ENCODE measurements around the gene LTBP1. TPM values are rescaled to one million over a fixed set of nuclear protein-coding genes. Genes with fewer than 3 reads are reported as not detected.

Gene LTBP1
- total RNA-seq, 2 donors from 2014 or later, result 0.39 to 0.41 TPM

DNA sequence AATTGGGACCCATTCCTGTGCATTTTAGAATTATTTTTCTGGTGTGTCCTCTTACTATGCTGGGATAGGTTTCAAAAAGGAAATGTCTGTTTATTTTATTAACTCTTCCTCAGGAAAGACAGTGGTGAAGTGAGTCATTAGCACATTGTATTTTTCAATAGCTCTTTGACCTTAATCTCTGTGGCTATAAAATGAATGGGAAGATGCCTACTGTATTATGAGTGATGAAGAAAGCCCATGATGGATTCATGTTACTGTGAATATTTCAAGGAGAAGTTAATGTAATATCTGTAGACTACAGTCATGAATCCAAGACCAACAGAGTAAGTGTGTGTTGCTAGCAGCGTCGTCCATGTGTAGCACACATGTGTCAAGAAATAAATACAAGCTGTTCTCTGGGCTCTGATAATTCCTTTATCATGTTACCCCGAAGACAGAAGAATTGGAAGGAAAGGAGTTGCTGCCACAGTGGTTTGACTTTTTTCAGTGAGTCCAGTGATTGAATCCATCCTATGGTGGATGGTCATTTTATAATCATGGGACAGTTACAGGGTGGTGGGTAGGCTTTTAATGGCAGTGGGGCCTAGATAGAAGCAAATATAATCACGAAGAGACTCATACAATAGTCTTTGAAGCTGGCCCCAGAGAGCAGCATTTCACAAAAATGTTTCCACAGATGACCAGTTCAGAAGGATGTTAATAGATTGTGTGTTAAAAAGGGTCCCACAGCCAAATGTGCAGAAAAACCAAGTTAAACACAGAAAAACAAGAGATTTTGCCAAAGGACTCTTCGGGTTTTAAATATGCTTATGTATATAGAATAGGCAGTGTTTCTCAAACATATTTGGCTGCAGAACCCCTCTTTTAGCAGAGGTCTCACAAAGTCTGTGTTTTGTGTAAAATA lies 290.0 kb downstream of the LTBP1 start:
- no peak for DNase-seq (ENCODE audit: low spot score in 2 of 2)
- H3K36me3 Mint-ChIP-seq, result no peaks in the 10 kb centered on the region
- no peak for ATAC-seq
- no peak overlapping the region for H3K27ac Mint-ChIP-seq
- no peaks in the 10 kb centered on the region for H3K9me3 Mint-ChIP-seq

DNA sequence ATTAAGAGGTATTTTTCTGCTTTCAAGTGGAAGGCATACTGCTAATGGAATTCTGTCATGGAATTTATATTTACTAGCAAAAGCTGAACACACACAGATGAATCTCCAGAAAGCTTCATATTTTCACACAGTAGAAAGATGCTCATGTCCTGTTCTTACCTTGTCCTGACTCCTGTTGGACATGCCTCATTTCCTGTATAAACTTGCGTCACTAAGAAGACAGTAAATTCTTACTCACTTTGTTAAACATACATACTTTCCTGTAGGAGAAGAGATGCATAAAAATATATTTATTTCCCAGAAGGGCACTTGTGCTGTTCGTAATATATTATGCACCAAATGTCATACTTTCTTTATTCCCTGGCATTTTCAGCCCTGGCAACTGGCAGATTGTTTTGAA lies 291.4 kb downstream of the LTBP1 start:
- no peak for DNase-seq (ENCODE audit: low spot score in 2 of 2)
- Mint-ChIP-seq H3K36me3 (no peaks in the 10 kb centered on the region), H3K9me3 (no peaks in the 10 kb centered on the region), H3K27ac (no peak overlapping the region)
- no peak for ATAC-seq

DNA sequence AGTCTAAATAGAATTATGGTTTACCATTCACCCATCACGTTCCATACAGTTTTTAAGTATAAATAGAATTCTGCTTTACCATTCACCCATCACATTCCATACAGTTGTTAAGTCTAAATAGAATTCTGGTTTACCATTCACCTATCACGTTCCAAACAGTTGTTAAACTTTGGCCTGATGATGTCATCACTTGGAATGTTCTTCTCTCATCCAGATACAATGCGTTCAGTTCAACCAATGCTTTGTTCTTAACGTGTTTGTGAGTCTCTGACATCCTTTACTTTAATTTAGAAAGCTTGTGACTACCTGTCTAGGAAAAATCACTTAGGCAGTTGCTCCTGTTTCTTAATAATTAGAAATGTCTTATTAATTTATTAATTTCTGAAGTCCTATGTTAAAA lies 293.4 kb downstream of the LTBP1 start:
- no peaks in the 10 kb centered on the region for H3K9me3 Mint-ChIP-seq
- DNase-seq (ENCODE audit: low spot score in 2 of 2) (no peak), ATAC-seq (no peak)
- no peak overlapping the region for H3K27ac Mint-ChIP-seq
- no peaks in the 10 kb centered on the region for H3K36me3 Mint-ChIP-seq

DNA sequence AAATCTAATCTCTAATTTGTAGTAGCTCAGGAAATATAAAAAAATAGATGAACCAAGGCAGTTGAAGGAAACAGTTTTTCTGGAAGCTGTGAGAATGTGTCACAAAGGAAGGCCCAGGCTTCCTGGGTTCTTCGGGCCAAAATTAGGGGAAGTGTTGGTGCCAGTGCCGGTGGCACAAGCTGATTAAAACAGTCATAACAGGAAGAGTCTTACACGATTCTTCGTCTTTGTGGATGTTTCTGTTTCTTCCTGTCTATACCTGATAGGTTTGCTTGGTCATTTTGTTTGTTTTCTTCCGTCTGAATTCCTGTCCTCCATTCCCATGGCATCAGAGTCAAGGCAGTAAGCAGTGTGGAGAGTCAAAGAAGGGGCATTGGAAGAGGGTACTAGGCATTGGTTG lies 294.3 kb downstream of the LTBP1 start:
- H3K27ac Mint-ChIP-seq, result no peak overlapping the region
- no peak for ATAC-seq

DNA sequence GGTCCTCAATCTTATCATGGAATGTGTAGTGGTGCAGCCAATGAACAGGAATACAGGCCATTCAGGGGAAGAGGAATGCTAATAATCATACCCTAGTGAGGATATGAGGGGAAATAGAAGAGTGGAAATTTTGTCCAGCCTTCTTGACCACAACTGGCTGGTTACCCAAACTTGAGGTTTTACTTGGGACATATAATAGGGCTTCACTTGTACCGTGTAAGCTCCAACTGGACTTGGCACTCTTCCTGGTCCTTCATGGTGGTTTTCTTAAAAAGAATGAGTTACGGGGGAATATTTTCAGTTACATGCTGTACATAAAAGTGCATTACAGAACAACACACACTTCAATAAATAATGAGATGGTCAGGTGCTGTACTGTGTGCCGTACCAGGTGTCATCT lies 294.8 kb downstream of the LTBP1 start:
- DNase-seq (ENCODE audit: low spot score in 2 of 2) (no peak), ATAC-seq (no peak)
- no peaks in the 10 kb centered on the region for H3K36me3 Mint-ChIP-seq
- no peak overlapping the region for H3K27ac Mint-ChIP-seq
- H3K9me3 Mint-ChIP-seq, result no peaks in the 10 kb centered on the region

More for the DNA sequence above, 294.3 kb downstream of the LTBP1 start:
- DNase-seq (ENCODE audit: low spot score in 2 of 2), result no peak
- no peaks in the 10 kb centered on the region for H3K36me3 Mint-ChIP-seq
- H3K9me3 Mint-ChIP-seq, result no peaks in the 10 kb centered on the region

DNA sequence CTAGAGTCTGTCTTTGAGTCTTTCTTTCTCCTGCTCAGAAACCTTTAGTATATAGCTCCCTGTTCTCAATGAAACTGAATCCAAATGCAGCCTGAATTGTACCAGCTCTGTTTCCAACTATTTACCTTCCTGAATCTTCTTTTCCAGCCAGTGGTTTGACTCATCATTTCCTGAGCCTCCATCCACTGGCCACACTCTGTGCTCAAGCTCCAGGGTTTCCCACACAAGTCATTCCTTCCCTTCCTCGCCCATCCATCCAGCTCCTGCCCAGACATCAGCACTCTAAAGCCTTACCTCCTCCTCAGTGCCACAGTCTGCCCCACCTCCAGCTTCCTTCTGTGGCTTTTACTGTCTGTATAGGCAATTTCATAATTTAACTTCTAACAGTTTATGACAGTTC lies 296.1 kb downstream of the LTBP1 start:
- no peaks in the 10 kb centered on the region for H3K9me3 Mint-ChIP-seq
- DNase-seq (ENCODE audit: low spot score in 2 of 2), result no peak
- ATAC-seq, result peak in 1 of 2 donors; percentile 16
- H3K27ac Mint-ChIP-seq, result no peak overlapping the region
- H3K36me3 Mint-ChIP-seq, result no peaks in the 10 kb centered on the region

DNA sequence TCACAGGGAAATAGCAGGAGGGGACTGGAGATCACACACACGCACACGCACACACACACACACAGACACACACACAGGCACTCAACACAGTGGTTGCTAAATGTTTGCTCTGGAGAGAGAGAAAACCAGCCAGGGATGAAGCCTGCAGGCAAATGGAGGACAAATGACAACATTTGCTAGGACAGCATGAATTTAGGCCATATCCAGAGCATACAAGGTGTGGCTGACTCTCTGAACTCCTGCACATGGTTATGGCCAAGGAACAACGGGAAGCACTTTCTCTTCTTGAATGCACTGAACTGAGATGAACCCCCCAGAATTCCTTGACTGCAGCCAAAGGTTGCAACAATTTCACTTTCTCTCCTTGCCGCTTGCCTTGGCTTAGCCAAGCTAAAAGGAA lies 299.7 kb downstream of the LTBP1 start:
- H3K9me3 Mint-ChIP-seq, result no peaks in the 10 kb centered on the region
- no peaks in the 10 kb centered on the region for H3K36me3 Mint-ChIP-seq
- no peak for ATAC-seq
- no peak for DNase-seq (ENCODE audit: low spot score in 2 of 2)
- no peak overlapping the region for H3K27ac Mint-ChIP-seq

DNA sequence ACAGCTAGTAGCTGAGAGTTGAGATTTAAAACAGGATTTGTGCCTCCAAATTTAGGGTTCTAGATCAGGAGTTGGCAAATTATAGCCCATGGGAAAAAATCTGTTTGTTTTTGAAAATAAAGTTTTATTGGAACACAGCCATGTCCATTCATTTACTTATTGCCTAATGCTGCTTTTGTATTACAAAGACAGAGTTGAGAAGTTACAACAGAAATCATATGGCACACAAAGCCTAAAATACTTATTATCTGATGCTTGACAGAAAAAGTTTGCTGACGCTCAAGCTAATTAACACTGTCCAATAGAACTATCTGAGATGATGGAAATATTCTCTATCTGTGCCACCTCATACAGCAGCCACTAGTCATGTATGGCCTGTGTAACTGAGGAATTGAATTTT lies 300.6 kb downstream of the LTBP1 start:
- no peak overlapping the region for H3K27ac Mint-ChIP-seq
- DNase-seq (ENCODE audit: low spot score in 2 of 2) (no peak), ATAC-seq (no peak)
- H3K9me3 Mint-ChIP-seq, result no peaks in the 10 kb centered on the region
- H3K36me3 Mint-ChIP-seq, result no peaks in the 10 kb centered on the region

DNA sequence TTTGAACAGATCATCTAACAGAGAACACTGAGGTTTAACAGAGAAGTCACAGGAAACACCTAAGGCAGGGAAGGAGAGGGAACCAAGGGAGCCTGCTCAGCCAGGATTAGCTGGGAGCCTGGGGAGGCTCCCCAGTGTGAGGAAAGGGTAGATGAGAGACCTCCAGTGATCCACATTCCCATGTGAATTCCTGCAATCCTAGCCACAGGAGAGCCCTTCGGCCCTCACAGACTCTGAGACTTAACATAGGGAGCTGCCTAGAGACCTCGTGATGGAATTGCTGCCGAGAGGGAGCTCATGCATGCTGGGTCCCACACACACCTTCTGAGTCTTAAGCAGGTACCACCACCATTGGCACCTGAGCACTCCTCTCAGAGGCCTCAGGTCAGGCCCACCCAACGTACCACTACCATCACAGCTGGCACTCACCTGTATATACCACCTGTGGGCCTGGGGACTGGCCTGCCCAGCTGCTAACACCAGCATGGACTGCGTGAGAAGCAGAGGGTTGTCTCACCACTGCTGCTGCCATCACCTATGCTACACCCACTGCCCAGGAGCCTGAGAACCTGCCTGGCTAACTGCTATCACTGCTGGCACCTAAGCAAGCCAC lies 303.8 kb downstream of the LTBP1 start:
- DNase-seq (ENCODE audit: low spot score in 2 of 2) (no peak), ATAC-seq (no peak)
- no peaks in the 10 kb centered on the region for H3K9me3 Mint-ChIP-seq
- no peaks in the 10 kb centered on the region for H3K36me3 Mint-ChIP-seq
- H3K27ac Mint-ChIP-seq, result no peak overlapping the region

DNA sequence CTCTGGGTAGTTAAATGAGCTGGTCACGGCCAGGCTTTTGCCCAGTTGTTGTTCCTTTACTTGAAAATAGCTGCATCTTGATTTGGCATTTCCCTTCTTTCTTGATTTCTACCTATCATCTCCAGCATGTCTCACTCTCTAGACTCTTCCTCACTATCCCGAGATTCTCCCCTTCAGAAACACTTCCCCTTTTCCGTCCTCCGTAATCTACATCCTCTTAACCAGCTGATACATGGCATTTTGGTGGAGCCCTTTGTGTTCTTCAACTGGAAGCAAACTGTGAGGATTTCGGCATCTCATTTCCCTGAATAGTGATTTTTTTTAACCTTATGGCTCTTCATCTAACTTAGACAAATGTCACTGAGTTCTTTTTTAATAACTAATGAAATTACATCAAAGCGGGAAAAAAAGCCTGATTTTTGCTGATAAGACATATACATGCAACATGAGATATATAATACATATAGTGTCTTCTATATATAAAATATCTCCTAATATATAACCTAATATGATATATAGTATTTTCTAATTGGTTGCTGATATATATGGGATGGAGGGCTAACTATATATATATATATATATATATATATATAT lies 309.5 kb downstream of the LTBP1 start:
- Mint-ChIP-seq H3K9me3 (peaks cover 0 to 4% of the 10 kb centered on the region in 2 donors), H3K27ac (no peak overlapping the region), H3K36me3 (no peaks in the 10 kb centered on the region)
- ATAC-seq, result no peak
- no peak for DNase-seq (ENCODE audit: low spot score in 2 of 2)

DNA sequence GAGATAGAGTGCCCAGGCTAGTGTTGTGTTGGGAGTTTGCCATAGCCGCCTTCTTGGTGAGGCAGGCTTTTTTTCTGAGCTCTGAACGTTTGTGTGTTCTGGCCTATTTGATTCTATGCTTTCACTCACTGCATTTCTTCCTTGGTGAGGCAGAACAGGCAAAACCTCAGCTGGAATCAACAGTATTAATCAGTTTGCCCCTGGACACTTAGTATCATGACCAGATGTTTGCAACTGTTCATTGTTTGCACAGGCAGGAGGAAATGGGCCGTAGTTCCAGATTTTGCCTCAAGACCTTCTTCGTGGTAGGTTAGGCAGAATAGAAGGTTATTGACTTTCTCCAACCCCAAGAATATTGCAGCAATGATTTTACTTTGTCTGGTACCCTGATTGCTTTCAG lies 311.6 kb downstream of the LTBP1 start:
- Mint-ChIP-seq H3K27ac (no peak overlapping the region), H3K9me3 (peaks cover 0 to 4% of the 10 kb centered on the region in 2 donors), H3K36me3 (no peaks in the 10 kb centered on the region)
- DNase-seq (ENCODE audit: low spot score in 2 of 2) (no peak), ATAC-seq (no peak)

DNA sequence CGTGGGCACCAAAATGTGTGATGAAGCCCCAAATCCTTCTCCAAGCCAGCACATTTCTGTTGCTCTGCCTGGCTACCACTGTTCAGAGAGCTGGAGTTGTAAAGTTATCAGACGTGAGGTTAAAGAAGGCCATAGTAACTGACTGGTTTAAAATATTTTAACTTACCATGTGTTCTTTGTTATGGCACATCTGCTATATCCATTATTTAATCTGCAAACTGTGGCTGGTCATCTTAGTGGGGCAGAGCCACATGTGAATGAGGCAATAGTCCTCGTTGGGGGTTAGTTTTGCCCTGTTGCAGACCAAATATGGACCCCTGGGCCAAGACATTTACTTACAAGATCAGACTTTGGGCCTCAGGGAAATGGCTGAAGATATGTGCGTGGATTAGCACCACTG lies 315.3 kb downstream of the LTBP1 start:
- DNase-seq (ENCODE audit: low spot score in 2 of 2), result no peak
- no peaks in the 10 kb centered on the region for H3K36me3 Mint-ChIP-seq
- ATAC-seq, result no peak
- H3K27ac Mint-ChIP-seq, result no peak overlapping the region
- H3K9me3 Mint-ChIP-seq, result no peaks in the 10 kb centered on the region

DNA sequence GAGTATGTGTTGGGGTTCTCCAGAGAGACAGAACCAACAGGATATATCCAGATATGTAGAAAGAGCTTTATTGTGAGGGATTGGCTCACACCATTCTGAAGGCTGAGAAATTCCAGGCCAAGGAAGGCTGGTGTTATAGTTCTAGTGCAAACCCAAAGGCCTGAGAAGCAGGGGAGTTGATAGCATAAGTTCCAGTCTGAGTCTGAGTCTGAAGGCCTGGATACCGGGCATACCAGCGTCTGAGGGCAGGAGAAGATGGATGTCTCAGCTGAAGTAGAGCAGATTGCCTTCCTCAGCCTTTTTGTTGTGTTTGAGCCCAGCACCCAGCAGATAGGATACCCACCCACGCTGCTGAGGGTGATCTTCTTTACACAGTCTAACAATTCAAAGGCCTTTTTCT lies 318.0 kb downstream of the LTBP1 start:
- no peaks in the 10 kb centered on the region for H3K9me3 Mint-ChIP-seq
- no peak for DNase-seq (ENCODE audit: low spot score in 2 of 2)
- no peak overlapping the region for H3K27ac Mint-ChIP-seq
- ATAC-seq, result no peak
- no peaks in the 10 kb centered on the region for H3K36me3 Mint-ChIP-seq

DNA sequence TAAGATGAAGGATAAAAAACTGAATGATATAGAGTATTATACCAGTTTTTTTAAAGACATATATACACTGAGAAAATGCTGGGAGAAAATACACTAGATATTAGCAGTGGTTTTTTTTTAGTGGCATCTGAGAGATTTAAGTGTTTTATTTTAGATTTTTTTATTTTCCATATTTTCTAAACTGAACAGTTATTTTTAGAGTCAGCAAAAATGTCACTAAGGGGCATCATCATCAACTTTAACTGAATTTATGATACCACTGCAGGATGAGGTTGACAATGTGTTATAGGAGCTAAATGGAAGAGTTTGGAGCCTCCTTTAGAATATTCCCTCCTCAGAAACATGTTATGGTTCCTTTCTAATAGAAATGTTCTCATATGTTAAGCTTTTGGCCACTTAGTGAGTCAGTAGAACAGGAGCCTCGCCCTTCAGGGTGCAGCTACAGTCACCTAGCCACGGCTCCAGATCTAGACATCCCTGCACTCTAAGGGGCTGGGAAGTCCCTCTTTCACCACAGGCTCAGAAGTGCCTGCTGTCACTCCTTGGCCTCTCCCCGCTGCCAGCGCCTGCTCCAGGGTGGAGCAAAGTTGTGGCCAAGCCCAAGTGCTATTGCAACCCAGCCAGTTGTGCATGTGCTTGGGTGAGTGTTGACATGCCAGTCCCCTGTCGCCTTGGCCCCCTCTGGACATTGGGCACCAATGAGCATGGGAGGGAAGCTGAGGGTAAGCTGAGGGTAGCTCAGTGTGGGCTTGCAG lies 319.0 kb downstream of the LTBP1 start:
- ATAC-seq (no peak), DNase-seq (ENCODE audit: low spot score in 2 of 2) (no peak)
- Mint-ChIP-seq H3K9me3 (no peaks in the 10 kb centered on the region), H3K36me3 (no peaks in the 10 kb centered on the region), H3K27ac (no peak overlapping the region)

DNA sequence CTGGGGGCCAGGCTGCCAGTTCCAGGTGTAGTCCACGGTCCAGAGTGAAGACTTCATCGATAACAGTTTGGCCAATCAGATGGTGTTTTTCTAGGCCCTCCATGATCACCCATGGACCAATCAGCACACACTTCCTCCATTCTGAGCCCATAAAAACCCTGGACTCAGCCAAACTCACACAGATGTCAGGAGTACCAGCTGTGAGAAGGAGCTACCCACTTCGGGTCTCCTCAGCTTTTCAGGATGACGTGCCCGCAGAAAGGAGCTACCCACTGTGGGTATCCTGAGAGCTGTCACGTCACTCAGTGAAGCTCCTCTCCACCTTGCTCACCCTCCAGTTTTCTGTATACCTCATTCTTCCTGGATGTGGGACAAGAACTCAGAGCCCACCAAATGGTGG lies 319.7 kb downstream of the LTBP1 start:
- Mint-ChIP-seq H3K9me3 (no peaks in the 10 kb centered on the region), H3K27ac (no peak overlapping the region), H3K36me3 (no peaks in the 10 kb centered on the region)
- no peak for ATAC-seq
- no peak for DNase-seq (ENCODE audit: low spot score in 2 of 2)

DNA sequence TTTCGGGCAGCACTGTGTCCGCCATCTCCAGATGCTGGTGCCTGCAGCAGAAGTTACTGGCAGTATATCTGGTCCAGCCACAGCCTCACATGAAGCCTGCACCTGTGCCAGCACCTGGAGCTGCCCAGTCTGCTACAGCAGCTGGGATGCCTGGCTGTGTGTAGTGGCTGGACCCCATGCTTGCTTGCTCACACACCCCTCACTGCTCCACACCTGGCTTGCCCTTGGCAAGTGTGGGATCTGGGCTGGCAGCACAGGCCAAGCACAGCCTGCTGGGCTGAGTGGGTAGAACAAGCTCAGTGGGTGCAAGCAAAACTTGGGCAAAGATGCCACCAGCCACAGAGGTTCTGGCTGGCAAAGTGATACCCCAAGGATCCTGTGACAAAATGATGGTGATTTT lies 320.3 kb downstream of the LTBP1 start:
- DNase-seq (ENCODE audit: low spot score in 2 of 2) (no peak), ATAC-seq (no peak)
- no peaks in the 10 kb centered on the region for H3K9me3 Mint-ChIP-seq
- no peaks in the 10 kb centered on the region for H3K36me3 Mint-ChIP-seq
- H3K27ac Mint-ChIP-seq, result no peak overlapping the region

DNA sequence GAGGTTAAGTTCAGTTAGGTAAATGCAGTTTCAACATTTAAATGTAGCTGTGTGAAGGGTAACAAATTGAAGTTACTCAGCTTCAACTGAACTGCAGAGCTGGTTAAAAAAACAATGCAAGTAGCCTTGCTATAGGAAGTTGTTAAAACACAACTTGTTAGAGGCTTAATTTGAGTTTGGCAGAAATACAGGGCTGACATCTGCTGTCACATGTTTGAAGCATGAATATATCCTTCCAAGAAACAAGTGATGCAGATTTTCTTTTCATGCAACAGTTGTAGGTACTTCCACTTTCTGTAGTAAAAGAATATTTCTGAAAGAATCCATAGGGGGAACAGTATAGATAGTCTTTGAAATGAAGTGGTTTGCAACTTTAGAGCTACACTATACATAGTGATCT lies 321.0 kb downstream of the LTBP1 start:
- ATAC-seq, result no peak

More for the DNA sequence above, 321.0 kb downstream of the LTBP1 start:
- Mint-ChIP-seq H3K27ac (no peak overlapping the region), H3K36me3 (no peaks in the 10 kb centered on the region), H3K9me3 (no peaks in the 10 kb centered on the region)
- DNase-seq (ENCODE audit: low spot score in 2 of 2), result no peak

Measured in activated naive CD4-positive, alpha-beta T cell treated with anti-CD3 and anti-CD28 coated beads, Interleukin-2, amount 50 U/mL, for 72 hours (primary cell).